HUDEP-2 (cell line): ENCODE data around the gene KRT13.
"Not testable (repeated sequence)": the region's sequence is repeated elsewhere in the genome, so short reads cannot be mapped to it uniquely, and the experiment has no call there.

Experiments
- DNase-seq, 76 experiments: peaks; one replicate each; lab custom pipeline; 2025; ENCODE audit not compliant: unreplicated experiment in 76 of 76; lab: John Stamatoyannopoulos, UW

The KRT13 gene

GRCh38 chr17:41505007-41505808 lies at the start of gene KRT13:
TSS of gene KRT13 (minus strand) at chr17:41505612. CDS start at chr17:41505550, 62 bp downstream.
- peak in 11 of 76 experiments; percentile 7 to 49 (median 29) for DNase-seq

GRCh38 chr17:41553987-41554680 lies 48.7 kb upstream of the KRT13 start:
- DNase-seq: no peak

GRCh38 chr17:41553176-41553575 lies 47.8 kb upstream of the KRT13 start:
- no peak for DNase-seq

- DNase-seq: no peak
Measured at GRCh38 chr17:41552455-41552854, 47.0 kb upstream of the KRT13 start.

GRCh38 chr17:41551365-41551764 lies 46.0 kb upstream of the KRT13 start:
- no peak for DNase-seq

- peak in 17 of 76 experiments; percentile 4 to 32 (median 19) for DNase-seq
Measured at GRCh38 chr17:41549596-41550039, 44.2 kb upstream of the KRT13 start.

GRCh38 chr17:41548844-41549595 lies 43.6 kb upstream of the KRT13 start:
- DNase-seq: peak in 71 of 76 experiments; percentile 10 to 82 (median 64)

GRCh38 chr17:41547921-41548843 lies 42.8 kb upstream of the KRT13 start:
- DNase-seq: peak in 63 of 76 experiments; percentile 13 to 85 (median 54)

- DNase-seq: no peak
Measured at GRCh38 chr17:41547378-41547841, 42.0 kb upstream of the KRT13 start.

- DNase-seq: no peak
Measured at GRCh38 chr17:41546819-41547218, 41.4 kb upstream of the KRT13 start.

GRCh38 chr17:41545829-41546410 lies 40.5 kb upstream of the KRT13 start:
- no peak for DNase-seq

GRCh38 chr17:41544935-41545334 lies 39.5 kb upstream of the KRT13 start:
- DNase-seq: no peak

GRCh38 chr17:41544491-41544892 lies 39.1 kb upstream of the KRT13 start:
- DNase-seq: no peak

- DNase-seq: not testable (repeated sequence)
Measured at GRCh38 chr17:41542786-41543185, 37.4 kb upstream of the KRT13 start.

- DNase-seq: no peak
Measured at GRCh38 chr17:41542357-41542756, 36.9 kb upstream of the KRT13 start.

- DNase-seq: no peak
Measured at GRCh38 chr17:41540921-41541625, 35.7 kb upstream of the KRT13 start.

- no peak for DNase-seq
Measured at GRCh38 chr17:41539979-41540701, 34.7 kb upstream of the KRT13 start.

GRCh38 chr17:41539071-41539492 lies 33.7 kb upstream of the KRT13 start:
- DNase-seq: no peak
